OCI-LY7 (cell line): ENCODE results near the gene RIIAD1.

Experiments
- CTCF ChIP-seq: fragments of 200-600 bp; sonication (generic); conservative IDR thresholded peaks from 2 replicates; pipeline ENCODE4 v1.5.1; 2014; ENCODE audit warnings: mild to moderate bottlenecking, antibody characterized with exemption, low read length, moderate library complexity, mixed read lengths
- EZH2phosphoT487 ChIP-seq: fragments of 200-600 bp; sonication (generic); IDR thresholded peaks from 2 replicates; pipeline ENCODE4 v1.6.1; 2018; ENCODE audit warnings: low read depth, borderline replicate concordance, mild to moderate bottlenecking, mixed run types, antibody characterized with exemption, low read length, moderate library complexity, mixed read lengths

DNA sequence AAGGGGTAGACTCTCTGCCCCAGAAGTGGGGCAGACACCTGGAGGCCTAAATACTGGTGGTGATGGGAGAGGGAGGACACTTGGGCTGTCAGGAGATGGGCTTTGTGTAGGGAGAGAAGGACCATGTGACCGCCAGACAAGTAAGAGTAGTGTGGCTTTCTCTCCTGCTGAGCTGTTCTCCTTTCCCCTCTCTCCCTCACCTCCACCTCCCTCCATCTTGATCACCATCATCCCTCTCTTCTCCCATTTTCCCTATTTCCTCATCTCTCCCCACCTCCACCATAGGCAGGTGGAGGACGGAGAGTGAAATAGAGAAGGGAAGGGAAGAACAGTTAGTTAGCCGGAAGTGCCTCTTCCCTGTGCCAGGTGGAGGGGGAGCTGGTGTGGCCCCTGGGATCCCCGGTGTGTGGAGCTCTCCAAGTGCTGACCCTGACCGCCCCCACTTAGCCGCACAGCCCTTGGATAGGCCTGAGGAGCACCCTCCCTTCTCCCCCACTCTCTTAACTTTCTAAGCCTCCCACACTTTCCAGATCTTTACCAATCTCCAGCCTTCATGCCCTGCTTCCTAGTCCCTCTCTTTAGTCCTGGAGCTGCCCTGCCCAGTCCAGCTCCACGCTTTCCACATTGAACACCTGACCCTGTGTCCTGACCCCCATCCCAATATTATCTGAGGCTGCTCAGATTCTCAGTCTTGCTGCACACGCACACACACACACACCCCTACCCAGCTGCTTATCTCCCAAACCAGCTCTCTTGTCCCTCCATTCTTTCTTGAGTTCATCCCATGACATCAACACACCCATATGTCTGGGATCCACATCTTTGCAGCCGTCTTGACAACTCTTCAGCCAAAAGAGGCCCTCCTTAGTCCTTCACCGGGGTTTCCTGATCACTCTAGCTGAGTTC is 6.2 kb upstream of the RIIAD1 start:
- TF ChIP-seq CTCF (no peak), EZH2phosphoT487 (no peak)
